Activated CD8-positive, alpha-beta memory T cell treated with anti-CD3 and anti-CD28 coated beads, Interleukin-2, amount 10 ng/mL, durations not matched to agents 7 days and 5 days (primary cell): ENCODE measurements around the gene DGKD. TPM values are rescaled to one million over a fixed set of nuclear protein-coding genes. Genes with fewer than 3 reads are reported as not detected.

ENCODE experiments used
- ATAC-seq: fragments of 150-1000 bp; cut with Tn5 transposase; one replicate; pipeline ENCODE4 v1.10.0; 2021; ENCODE audit warnings: moderate library complexity
- CTCF ChIA-PET: fragments of 350-600 bp; sonication (Branson Sonifier 250); formaldehyde crosslinking; loops from one replicate; lab custom pipeline; 2021; ENCODE audit warnings: antibody characterized with exemption; lab: Charles Lee
- DNase-seq: peaks from one replicate; pipeline ENCODE4 v3.0.0-alpha.2; 2020
- H3K27ac Mint-ChIP-seq: one replicate; pipeline ENCODE4 v1.8.0; 2021; ENCODE audit warnings: mild to moderate bottlenecking, mixed read lengths
- H3K27me3 Mint-ChIP-seq: one replicate; pipeline ENCODE4 v1.8.0; 2021; ENCODE audit warnings: mixed read lengths
- H3K36me3 Mint-ChIP-seq: one replicate; pipeline ENCODE4 v1.8.0; 2021; ENCODE audit warnings: mild to moderate bottlenecking, mixed read lengths
- H3K4me1 Mint-ChIP-seq: one replicate; pipeline ENCODE4 v1.8.0; 2021; ENCODE audit warnings: mixed read lengths
- H3K4me3 Mint-ChIP-seq: one replicate; pipeline ENCODE4 v1.8.0; 2021; ENCODE audit warnings: mild to moderate bottlenecking, moderate library complexity, mixed read lengths
- H3K9me3 Mint-ChIP-seq: one replicate; pipeline ENCODE4 v1.8.0; 2022; ENCODE audit warnings: low read depth, mixed read lengths
- total RNA-seq, 2 experiments: library from RNA; stranded (reverse); gene quantifications; one replicate each; pipeline ENCODE4 v1.2.3, GENCODE V29; 2021

DGKD gene, protein sequence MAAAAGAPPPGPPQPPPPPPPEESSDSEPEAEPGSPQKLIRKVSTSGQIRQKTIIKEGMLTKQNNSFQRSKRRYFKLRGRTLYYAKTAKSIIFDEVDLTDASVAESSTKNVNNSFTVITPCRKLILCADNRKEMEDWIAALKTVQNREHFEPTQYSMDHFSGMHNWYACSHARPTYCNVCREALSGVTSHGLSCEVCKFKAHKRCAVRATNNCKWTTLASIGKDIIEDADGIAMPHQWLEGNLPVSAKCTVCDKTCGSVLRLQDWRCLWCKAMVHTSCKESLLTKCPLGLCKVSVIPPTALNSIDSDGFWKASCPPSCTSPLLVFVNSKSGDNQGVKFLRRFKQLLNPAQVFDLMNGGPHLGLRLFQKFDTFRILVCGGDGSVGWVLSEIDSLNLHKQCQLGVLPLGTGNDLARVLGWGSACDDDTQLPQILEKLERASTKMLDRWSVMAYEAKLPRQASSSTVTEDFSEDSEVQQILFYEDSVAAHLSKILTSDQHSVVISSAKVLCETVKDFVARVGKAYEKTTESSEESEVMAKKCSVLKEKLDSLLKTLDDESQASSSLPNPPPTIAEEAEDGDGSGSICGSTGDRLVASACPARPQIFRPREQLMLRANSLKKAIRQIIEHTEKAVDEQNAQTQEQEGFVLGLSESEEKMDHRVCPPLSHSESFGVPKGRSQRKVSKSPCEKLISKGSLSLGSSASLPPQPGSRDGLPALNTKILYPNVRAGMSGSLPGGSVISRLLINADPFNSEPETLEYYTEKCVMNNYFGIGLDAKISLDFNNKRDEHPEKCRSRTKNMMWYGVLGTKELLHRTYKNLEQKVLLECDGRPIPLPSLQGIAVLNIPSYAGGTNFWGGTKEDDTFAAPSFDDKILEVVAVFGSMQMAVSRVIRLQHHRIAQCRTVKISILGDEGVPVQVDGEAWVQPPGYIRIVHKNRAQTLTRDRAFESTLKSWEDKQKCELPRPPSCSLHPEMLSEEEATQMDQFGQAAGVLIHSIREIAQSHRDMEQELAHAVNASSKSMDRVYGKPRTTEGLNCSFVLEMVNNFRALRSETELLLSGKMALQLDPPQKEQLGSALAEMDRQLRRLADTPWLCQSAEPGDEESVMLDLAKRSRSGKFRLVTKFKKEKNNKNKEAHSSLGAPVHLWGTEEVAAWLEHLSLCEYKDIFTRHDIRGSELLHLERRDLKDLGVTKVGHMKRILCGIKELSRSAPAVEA
- total RNA-seq: 10 to 100 TPM; 42.3 to 92.4 TPM

DNA sequence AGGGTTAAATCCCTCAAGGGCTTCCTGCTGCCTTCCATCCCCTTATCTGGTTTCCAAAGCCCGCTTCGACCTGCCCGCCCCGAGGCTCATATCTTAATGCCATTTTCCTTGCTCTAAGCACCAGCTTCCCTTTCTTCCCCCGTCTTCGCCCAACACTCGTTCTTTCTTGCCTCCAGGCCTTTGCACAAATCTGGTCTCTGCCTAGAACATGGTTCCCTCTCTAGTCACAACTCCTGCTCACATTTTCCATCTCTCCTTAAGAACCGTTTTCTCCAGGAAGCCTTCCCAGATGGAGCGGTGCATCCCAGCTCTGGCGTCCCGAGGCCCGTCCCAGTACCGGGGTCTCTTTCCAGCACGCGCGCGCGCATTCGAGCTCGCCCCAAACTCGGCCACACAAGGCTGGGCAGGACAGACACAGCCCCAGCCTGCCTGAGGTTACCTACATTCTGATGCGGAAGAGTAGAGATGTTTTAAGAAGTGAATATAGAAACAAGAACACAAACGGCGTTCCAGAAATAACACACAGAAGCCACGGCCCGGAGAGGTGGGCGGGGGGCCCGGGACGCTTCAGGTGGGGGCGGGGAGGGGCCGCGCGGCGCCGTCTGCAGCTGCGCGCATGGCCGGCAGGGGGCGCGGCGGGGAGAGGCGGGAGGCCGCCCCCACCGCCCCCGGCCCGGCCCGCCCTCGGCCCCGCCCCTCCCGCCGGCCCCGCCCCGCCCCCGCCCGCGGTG lies at the start of gene DGKD:
Gene DGKD (plus strand): TSS at position 726 of the 731 bp plus-strand sequence. CDS start 25 bp downstream, outside the sequence.
- Mint-ChIP-seq H3K27me3 (no peaks in the 10 kb centered on the region), H3K36me3 (peaks cover 31% of the 10 kb centered on the region), H3K4me3 (peak within 1 kb of the TSS; percentile 84), H3K27ac (peak within 1 kb of the TSS; percentile 96), H3K9me3 (no peaks in the 10 kb centered on the region), H3K4me1 (peaks cover 69% of the 10 kb centered on the region)
- peak; percentile 75 for DNase-seq
- CTCF ChIA-PET: interaction anchor here (0.8 to 4.7 kb wide), 16 partner anchors 9 to 99 kb away, joined by 3 to 23 read pairs (median 6); no protein-coding TSS in a partner anchor
- peak; percentile 80 for ATAC-seq

DNA sequence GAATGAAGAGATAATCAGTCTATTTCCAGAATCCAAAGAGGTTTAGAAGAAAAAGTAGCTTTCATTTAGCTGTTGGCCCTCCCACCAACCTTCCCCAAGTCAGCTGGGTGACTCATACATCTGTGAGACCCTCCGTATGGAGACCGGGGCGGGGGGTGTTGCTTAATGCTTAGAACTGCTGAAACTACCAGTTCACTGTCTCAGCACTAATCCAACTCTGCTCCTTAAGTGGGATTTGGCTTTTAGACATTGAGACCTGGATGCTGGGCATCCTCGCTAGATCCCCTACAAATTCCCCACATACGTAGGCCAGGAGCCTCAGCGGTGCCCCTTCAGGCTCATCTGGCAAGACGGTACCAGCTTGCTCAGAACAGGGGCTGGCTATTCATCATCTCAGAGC lies 46.7 kb upstream of the DGKD start, which contains the start of gene SAG:
Gene SAG (plus strand): TSS at position 252 of the 400 bp plus-strand sequence. CDS start 1,374 bp downstream, outside the sequence.
- Mint-ChIP-seq H3K9me3 (no peaks in the 10 kb centered on the region), H3K27ac (no peak within 1 kb of the TSS), H3K27me3 (no peaks in the 10 kb centered on the region), H3K36me3 (no peaks in the 10 kb centered on the region), H3K4me1 (peaks cover 12% of the 10 kb centered on the region), H3K4me3 (no peak within 1 kb of the TSS)
- CTCF ChIA-PET: interaction anchor here (0.7 kb wide), 1 partner anchor 28 kb away, joined by 3 read pairs; no protein-coding TSS in a partner anchor
- ATAC-seq (no peak), DNase-seq (no peak)

DNA sequence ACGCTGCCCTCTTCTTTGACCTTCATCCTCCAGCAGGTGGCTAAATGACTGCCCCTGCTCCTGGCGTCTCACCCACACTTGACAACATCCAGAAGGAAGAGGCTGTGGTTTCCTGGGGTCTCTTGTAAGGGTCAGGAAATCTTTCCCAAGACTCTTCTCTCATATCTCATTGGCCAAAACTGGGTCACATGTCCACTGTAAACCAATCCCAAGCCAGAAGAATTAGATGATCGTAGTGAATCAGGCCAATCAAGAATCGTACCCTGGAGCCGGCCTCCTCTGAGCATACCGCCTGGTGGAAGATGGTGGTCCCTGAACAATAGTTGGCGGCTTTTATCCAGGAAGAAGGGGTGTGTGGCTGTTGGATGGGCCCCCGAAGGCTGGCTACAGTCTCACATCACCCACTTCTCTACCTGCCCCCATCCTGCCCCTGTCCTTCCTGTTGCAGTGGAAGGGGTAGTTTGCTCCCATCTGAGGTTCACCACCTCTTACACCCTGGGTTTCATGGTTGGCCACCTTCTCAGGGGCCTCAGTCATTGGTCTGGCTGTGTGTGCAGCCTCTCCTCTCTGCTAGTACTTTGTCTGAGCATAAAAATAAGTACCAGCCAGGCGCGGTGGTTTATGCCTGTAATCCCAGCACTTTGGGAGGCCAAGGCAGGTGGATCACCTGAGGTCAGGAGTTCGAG lies 42.9 kb upstream of the DGKD start:
- CTCF ChIA-PET: no interaction called here

DNA sequence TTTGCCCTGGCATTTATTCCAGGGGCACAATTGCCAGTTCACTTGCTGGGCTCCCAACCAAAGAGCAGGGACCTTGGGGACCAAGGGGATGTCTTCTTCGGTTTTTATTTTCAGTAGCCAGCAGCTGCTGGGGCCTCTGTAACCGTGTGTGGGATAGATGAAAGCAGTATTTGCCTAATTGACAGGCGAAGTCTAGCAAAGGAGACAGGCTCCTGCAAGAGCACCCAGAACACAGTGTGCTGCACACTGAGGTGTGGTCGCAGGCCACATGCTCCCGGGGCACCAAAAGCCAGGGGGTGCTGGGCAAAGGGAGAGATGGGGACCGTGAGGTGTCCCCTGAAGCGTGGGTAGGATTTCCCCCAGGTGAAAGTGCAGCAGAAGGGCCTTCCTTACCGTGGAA lies 41.4 kb upstream of the DGKD start:
- H3K9me3 Mint-ChIP-seq: no peaks in the 10 kb centered on the region
- ATAC-seq: no peak
- H3K27me3 Mint-ChIP-seq: peaks cover 3% of the 10 kb centered on the region
- peaks cover 15% of the 10 kb centered on the region for H3K4me1 Mint-ChIP-seq
- no peak overlapping the region for H3K27ac Mint-ChIP-seq
- no peaks in the 10 kb centered on the region for H3K36me3 Mint-ChIP-seq
- CTCF ChIA-PET: no interaction called here
- no peak for DNase-seq
- no peak overlapping the region for H3K4me3 Mint-ChIP-seq

More for the DNA sequence above, 42.9 kb upstream of the DGKD start:
- H3K9me3 Mint-ChIP-seq: no peaks in the 10 kb centered on the region
- H3K27me3 Mint-ChIP-seq: no peaks in the 10 kb centered on the region
- H3K36me3 Mint-ChIP-seq: no peaks in the 10 kb centered on the region
- DNase-seq: no peak
- no peak overlapping the region for H3K27ac Mint-ChIP-seq
- ATAC-seq: peak; percentile 33
- H3K4me3 Mint-ChIP-seq: no peak overlapping the region
- peaks cover 15% of the 10 kb centered on the region for H3K4me1 Mint-ChIP-seq

DNA sequence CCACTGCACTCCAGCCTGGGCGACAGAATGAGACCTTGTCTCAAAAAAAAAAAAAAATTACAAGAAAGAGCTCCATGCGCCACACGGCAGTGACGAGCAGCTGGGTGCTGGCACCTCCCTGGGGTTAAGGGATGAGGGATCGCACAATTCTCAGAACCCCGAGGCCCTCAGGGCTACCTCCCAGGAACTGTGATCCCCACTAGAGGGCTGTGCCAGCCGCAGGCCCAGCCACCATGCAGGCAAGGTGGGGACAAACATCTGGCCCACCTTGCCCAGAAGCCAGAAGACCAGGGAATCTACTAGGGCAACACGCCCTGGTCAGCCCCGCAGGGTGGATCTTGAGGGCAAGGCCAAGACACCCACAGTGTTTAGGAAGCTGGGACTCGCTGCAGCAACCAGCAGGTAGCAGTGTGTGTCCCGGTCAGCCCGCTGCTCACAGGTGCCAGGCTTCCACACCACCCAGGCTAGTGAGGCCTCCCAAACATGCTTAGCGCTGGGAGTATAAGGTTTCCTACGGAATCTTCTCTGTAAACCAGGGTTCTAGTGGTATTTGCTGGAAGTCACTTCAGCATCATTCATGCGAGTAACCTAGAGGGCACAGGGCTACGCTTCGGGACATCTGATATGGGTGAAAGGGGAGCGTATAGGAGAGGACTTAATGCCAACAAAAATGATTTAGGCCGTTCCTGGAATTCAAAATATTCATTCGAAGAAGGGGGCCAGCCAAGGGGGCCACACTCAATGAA lies 39.9 kb upstream of the DGKD start:
- Mint-ChIP-seq H3K4me1 (peaks cover 15% of the 10 kb centered on the region), H3K4me3 (no peak overlapping the region), H3K36me3 (no peaks in the 10 kb centered on the region), H3K27me3 (peaks cover 15% of the 10 kb centered on the region), H3K9me3 (no peaks in the 10 kb centered on the region), H3K27ac (no peak overlapping the region)
- DNase-seq (no peak), ATAC-seq (no peak)
- CTCF ChIA-PET: interaction anchor here (1.3 kb wide), 1 partner anchor 12 kb away, joined by 5 read pairs; no protein-coding TSS in a partner anchor

DNA sequence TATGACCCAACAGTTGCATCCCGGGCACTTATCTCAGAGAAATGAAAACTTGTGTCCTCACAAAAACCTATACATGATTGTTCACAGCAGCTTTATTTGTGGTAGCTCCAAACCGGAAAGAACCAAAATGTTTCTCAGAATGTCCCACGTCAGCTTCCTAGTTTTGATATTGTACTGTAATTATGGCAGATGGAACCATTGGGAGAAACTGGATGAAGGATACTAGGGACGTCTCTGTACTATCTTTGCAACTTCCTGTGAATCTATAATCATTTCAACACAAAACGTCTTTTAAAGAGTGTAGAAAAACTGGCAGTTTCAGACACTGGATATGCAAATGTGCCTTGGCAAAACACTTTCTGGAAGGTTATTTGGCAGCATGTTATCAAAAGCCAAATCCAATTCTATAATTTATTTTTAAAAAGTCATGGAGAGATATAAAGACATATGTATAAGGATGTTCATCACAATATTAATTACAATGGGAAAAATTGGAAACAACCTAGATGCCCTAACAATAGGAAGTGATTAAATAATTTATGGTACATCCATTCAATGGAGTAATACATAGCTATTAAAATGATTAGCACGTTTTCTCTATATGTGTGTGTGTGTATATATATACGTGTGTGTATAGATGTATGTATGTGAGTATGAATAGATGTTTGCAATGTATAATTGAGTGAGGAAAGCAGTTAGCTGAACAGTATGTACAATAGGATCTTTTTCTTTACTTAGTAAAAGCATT lies 36.9 kb upstream of the DGKD start:
- no peaks in the 10 kb centered on the region for H3K36me3 Mint-ChIP-seq
- H3K27ac Mint-ChIP-seq: no peak overlapping the region
- H3K9me3 Mint-ChIP-seq: no peaks in the 10 kb centered on the region
- no peak overlapping the region for H3K4me3 Mint-ChIP-seq
- DNase-seq (no peak), ATAC-seq (no peak)
- H3K27me3 Mint-ChIP-seq: peaks cover 33% of the 10 kb centered on the region
- H3K4me1 Mint-ChIP-seq: peaks cover 7% of the 10 kb centered on the region
- CTCF ChIA-PET: no interaction called here

DNA sequence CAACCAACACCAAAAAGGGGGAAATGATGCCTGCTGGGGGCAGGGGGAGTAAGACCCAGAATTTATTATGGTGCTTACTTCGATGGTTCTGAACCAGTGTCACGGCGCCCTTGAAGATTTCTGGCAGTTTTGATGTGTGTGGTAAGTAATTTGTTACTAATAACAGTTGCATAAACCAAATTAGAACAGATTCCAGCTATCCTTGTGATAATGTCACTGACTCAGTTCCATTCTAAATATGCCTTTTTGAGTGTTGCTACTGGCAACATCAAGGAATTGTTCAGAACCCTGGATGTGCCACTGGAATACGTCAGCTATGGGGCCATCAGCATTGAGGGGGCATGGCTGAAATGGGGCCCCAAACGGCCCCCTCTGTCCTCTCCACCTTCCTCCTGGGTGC lies 35.0 kb upstream of the DGKD start:
- Mint-ChIP-seq H3K4me3 (no peak overlapping the region), H3K27ac (no peak overlapping the region), H3K36me3 (no peaks in the 10 kb centered on the region), H3K9me3 (no peaks in the 10 kb centered on the region), H3K27me3 (peaks cover 33% of the 10 kb centered on the region), H3K4me1 (peaks cover 16% of the 10 kb centered on the region)
- DNase-seq (no peak), ATAC-seq (no peak)
- CTCF ChIA-PET: no interaction called here

DNA sequence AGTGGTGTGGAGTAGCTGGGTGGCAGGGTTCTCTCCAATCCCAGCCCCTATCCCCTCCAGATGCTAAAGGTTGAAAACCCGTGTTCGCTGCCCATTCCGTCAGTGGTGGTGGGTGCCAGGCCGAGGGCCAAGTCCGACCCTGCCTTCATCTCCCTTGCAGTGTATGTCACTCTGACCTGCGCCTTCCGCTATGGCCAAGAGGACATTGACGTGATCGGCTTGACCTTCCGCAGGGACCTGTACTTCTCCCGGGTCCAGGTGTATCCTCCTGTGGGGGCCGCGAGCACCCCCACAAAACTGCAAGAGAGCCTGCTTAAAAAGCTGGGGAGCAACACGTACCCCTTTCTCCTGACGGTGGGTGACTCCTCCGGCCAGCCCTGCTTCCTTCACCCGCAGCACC lies 33.8 kb upstream of the DGKD start:
- H3K4me3 Mint-ChIP-seq: no peak overlapping the region
- ATAC-seq: no peak
- H3K27me3 Mint-ChIP-seq: peaks cover 33% of the 10 kb centered on the region
- H3K4me1 Mint-ChIP-seq: peaks cover 16% of the 10 kb centered on the region
- H3K27ac Mint-ChIP-seq: no peak overlapping the region
- no peak for DNase-seq
- CTCF ChIA-PET: interaction anchor here (0.9 to 3.0 kb wide), 3 partner anchors 11 to 37 kb away, joined by 3 to 12 read pairs (median 4); no protein-coding TSS in a partner anchor
- no peaks in the 10 kb centered on the region for H3K9me3 Mint-ChIP-seq
- H3K36me3 Mint-ChIP-seq: no peaks in the 10 kb centered on the region

DNA sequence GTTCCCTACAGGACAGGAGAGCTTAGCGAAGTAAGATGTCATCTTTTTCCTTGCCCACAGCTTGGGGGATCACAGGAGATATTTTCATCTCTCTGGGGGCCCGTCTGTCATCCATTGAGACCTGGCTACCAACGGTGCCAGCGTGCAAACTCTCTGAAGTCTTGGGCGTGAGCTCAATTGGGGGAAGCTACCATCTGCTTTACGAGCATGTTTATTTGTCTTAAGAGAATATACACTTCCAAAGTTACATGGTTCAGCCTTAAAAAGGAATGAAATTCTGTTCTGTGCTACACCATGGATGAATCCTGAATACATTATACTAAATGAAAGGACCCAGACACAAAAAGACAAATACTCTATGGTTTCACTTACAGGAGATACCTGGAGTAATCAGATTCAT lies 33.1 kb upstream of the DGKD start:
- Mint-ChIP-seq H3K9me3 (no peaks in the 10 kb centered on the region), H3K27me3 (peaks cover 33% of the 10 kb centered on the region), H3K36me3 (no peaks in the 10 kb centered on the region), H3K27ac (no peak overlapping the region), H3K4me3 (no peak overlapping the region), H3K4me1 (peaks cover 16% of the 10 kb centered on the region)
- DNase-seq (no peak), ATAC-seq (no peak)
- CTCF ChIA-PET: interaction anchor here (0.9 to 3.0 kb wide), 3 partner anchors 10 to 36 kb away, joined by 3 to 12 read pairs (median 4); no protein-coding TSS in a partner anchor

DNA sequence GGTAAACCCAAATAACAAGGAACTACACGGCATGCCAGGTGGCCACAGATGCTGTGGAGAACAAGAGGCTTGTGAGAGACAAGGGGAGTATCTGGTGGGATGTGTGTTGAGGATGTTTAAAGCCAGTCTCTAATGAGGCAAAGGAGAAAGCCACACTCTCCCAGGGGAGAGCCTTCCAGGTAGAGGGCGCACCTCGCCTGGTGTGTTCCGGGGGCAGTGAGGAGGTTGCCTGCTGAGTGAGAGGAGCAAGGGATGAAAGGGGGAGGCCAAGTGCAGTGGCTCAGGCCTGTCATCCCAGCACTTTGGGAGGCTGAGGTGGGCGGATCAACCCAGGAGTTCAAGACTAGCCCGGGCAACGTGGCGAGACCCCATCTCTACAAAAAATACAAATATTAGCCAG lies 30.4 kb upstream of the DGKD start:
- H3K4me1 Mint-ChIP-seq: peaks cover 16% of the 10 kb centered on the region
- H3K27me3 Mint-ChIP-seq: peaks cover 23% of the 10 kb centered on the region
- DNase-seq: no peak
- H3K36me3 Mint-ChIP-seq: no peaks in the 10 kb centered on the region
- no peak overlapping the region for H3K4me3 Mint-ChIP-seq
- H3K9me3 Mint-ChIP-seq: no peaks in the 10 kb centered on the region
- ATAC-seq: no peak
- H3K27ac Mint-ChIP-seq: no peak overlapping the region
- CTCF ChIA-PET: no interaction called here

DNA sequence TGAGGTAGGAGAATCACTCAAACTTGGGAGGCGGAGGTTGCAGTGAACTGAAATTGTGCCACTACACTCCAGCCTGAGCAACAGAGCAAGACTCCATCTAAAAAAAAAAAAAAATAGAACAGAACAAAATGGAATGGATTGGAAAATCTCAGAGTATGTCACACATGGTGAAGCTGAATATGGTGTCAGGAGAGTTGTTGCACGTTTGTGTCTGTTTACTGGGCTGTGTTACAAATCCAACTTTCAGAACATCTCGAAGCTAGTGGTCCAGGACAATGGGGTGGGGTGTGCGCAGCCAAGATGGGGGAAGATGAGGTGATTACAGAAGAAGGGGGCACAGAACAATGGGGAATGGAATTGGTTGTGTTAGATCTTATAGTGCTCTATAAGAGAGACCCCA lies 29.0 kb upstream of the DGKD start:
- H3K36me3 Mint-ChIP-seq: peaks cover 1% of the 10 kb centered on the region
- H3K27me3 Mint-ChIP-seq: peaks cover 13% of the 10 kb centered on the region
- H3K27ac Mint-ChIP-seq: no peak overlapping the region
- DNase-seq: no peak
- H3K4me3 Mint-ChIP-seq: no peak overlapping the region
- H3K4me1 Mint-ChIP-seq: peaks cover 22% of the 10 kb centered on the region
- CTCF ChIA-PET: interaction anchor here (0.7 to 1.9 kb wide), 2 partner anchors 11 to 118 kb away, joined by 3 to 8 read pairs; no protein-coding TSS in a partner anchor
- no peak for ATAC-seq
- no peaks in the 10 kb centered on the region for H3K9me3 Mint-ChIP-seq
